Measurements from ENCODE around the gene ZFP82.

DNA sequence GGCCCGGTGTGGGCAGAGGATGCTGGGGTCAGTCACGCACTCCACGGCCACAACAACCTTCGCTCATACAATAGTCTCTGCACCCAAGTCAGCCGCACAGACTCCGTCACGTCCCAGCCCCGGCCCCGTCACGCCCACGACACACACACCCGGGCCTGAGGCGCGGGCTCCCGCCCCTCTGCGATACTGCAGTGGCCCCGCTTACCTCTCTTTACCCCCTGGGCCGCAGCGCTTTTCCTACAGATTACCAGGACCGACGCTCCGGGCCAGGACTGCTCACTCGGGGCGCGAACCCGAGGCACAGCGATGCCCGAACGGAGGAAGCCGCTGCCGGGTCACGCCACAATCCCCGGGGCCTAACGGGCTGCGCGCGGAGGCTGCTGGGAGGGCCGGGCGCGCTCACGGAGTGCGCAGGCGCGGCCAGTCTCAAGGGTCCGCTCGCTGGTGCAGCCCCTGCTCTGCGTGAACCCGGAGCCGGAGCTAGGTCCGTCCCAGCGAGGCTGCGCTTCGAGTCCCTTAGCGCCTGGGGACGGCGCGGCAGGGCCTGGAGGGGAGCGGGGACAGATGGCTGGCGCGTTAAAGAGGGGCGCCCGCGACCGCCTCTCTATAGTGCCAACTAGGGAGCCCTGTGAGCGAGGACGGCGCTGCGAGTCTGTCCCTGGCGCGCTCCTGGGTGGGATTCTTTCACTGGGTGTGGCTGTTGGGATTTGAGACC, at the start of gene ZFP82:
- TF ChIP-seq, protein P1, sequence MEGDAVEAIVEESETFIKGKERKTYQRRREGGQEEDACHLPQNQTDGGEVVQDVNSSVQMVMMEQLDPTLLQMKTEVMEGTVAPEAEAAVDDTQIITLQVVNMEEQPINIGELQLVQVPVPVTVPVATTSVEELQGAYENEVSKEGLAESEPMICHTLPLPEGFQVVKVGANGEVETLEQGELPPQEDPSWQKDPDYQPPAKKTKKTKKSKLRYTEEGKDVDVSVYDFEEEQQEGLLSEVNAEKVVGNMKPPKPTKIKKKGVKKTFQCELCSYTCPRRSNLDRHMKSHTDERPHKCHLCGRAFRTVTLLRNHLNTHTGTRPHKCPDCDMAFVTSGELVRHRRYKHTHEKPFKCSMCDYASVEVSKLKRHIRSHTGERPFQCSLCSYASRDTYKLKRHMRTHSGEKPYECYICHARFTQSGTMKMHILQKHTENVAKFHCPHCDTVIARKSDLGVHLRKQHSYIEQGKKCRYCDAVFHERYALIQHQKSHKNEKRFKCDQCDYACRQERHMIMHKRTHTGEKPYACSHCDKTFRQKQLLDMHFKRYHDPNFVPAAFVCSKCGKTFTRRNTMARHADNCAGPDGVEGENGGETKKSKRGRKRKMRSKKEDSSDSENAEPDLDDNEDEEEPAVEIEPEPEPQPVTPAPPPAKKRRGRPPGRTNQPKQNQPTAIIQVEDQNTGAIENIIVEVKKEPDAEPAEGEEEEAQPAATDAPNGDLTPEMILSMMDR (conservative IDR thresholded peaks at IDR 0.05; ENCODE audit: low read depth, low read length): no peak
- TF ChIP-seq FOS (IDR thresholded peaks at IDR 0.05; ENCODE audit: low read depth, low read length): no peak
- no peak for TF ChIP-seq MXI1 (IDR thresholded peaks at IDR 0.05; ENCODE audit: borderline replicate concordance, low read depth, low read length)

All from IMR-90 (cell line).